Measurements from ENCODE around the gene IL3. TPM values are rescaled to one million over a fixed set of nuclear protein-coding genes. Genes with fewer than 3 reads are reported as not detected.

The IL3 gene, protein sequence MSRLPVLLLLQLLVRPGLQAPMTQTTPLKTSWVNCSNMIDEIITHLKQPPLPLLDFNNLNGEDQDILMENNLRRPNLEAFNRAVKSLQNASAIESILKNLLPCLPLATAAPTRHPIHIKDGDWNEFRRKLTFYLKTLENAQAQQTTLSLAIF
- total RNA-seq = under 1 TPM; 0.25 to 0.98 TPM

DNA sequence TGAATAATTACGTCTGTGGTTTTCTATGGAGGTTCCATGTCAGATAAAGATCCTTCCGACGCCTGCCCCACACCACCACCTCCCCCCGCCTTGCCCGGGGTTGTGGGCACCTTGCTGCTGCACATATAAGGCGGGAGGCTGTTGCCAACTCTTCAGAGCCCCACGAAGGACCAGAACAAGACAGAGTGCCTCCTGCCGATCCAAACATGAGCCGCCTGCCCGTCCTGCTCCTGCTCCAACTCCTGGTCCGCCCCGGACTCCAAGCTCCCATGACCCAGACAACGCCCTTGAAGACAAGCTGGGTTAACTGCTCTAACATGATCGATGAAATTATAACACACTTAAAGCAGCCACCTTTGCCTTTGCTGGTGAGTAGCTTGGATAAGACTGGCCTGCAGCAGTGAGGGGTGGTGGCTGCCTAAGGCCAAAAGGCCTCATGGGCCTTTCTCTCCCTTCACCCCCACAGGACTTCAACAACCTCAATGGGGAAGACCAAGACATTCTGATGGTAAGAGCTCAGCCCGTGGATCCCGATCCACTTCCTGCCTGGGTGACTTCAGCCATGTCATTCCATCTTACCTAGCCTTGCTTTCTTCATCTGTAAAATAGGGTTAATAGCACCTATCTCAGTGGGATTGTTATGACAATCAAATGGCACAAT, at the start of gene IL3:
Gene IL3 (plus strand): TSS at position 155 of the 661 bp plus-strand sequence. CDS start 52 bp downstream, at position 207.
- POLR2A ChIA-PET = interaction anchor here (0.6 kb wide), 1 partner anchor 577 kb away, joined by 3 read pairs; no protein-coding TSS in a partner anchor
- Mint-ChIP-seq H3K4me3 (no peak within 1 kb of the TSS), H3K36me3 (ENCODE audit: low read depth) (no peaks in the 10 kb centered on the region), H3K27me3 (no peaks in the 10 kb centered on the region), H3K27ac (no peak within 1 kb of the TSS), H3K9me3 (no peaks in the 10 kb centered on the region), H3K4me1 (ENCODE audit: low read depth) (peaks cover 48% of the 10 kb centered on the region)
- intact Hi-C loops (cut with micrococcal nuclease) = loop anchor here (5.0 to 10.0 kb wide), 3 partner anchors 174 to 314 kb away; partner anchors contain the start of gene FNIP1
- TF ChIP-seq, protein P1, sequence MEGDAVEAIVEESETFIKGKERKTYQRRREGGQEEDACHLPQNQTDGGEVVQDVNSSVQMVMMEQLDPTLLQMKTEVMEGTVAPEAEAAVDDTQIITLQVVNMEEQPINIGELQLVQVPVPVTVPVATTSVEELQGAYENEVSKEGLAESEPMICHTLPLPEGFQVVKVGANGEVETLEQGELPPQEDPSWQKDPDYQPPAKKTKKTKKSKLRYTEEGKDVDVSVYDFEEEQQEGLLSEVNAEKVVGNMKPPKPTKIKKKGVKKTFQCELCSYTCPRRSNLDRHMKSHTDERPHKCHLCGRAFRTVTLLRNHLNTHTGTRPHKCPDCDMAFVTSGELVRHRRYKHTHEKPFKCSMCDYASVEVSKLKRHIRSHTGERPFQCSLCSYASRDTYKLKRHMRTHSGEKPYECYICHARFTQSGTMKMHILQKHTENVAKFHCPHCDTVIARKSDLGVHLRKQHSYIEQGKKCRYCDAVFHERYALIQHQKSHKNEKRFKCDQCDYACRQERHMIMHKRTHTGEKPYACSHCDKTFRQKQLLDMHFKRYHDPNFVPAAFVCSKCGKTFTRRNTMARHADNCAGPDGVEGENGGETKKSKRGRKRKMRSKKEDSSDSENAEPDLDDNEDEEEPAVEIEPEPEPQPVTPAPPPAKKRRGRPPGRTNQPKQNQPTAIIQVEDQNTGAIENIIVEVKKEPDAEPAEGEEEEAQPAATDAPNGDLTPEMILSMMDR (IDR thresholded peaks at IDR 0.05) = no peak
- DNase-seq = peak; percentile 0
- ATAC-seq = no peak
- CTCF ChIA-PET = interaction anchor here (0.7 to 4.0 kb wide), 7 partner anchors 41 to 471 kb away, joined by 3 to 45 read pairs (median 6); no protein-coding TSS in a partner anchor

DNA sequence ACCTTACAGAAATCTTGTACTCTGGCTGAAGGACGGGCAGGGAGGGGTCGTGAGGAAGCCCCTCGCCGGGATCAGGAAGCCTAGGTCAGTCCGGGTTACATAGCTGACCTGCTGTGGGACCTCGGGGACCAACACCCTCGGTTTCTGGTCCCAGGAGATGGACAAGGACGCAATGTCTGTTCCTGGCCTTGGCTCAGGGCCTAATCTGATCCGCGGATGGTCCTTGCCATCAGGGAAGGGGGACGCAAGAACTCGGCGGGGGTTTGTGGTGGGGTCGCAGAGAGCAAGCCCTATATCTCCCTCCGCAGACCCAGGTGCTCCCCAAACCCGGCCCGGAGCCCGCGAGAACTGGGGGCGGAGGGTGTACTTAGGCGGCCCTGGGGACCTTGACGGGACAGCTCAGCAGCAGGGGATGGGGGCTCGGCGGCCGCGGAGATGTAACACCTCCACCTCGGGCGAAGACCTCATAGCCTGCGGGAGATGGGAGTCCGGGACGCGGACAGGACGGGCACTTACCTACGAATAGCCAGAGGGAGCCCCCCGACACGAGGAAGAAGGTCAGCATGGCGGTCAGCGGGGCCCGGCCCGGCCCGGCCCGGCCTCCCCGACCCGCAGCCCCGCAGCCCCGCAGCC, 49.4 kb upstream of the IL3 start:
- TF ChIP-seq, protein P1 (IDR thresholded peaks at IDR 0.05) = no peak
- intact Hi-C loops (cut with micrococcal nuclease) = no loop called here
- CTCF ChIA-PET = interaction anchor here (1.1 to 7.2 kb wide), 5 partner anchors 9 to 422 kb away, joined by 3 to 143 read pairs (median 3); no protein-coding TSS in a partner anchor
- no peak for DNase-seq
- no peak for ATAC-seq
- H3K4me3 Mint-ChIP-seq = peak overlapping the region; percentile 68
- POLR2A ChIA-PET = interaction anchor here (1.0 kb wide), 1 partner anchor 214 kb away, joined by 3 read pairs; the partner anchor contains the start of gene FNIP1
- H3K27ac Mint-ChIP-seq = no peak overlapping the region
- H3K36me3 Mint-ChIP-seq (ENCODE audit: low read depth) = no peaks in the 10 kb centered on the region
- H3K9me3 Mint-ChIP-seq = no peaks in the 10 kb centered on the region
- H3K4me1 Mint-ChIP-seq (ENCODE audit: low read depth) = peaks cover 24% of the 10 kb centered on the region
- peaks cover 36% of the 10 kb centered on the region for H3K27me3 Mint-ChIP-seq

DNA sequence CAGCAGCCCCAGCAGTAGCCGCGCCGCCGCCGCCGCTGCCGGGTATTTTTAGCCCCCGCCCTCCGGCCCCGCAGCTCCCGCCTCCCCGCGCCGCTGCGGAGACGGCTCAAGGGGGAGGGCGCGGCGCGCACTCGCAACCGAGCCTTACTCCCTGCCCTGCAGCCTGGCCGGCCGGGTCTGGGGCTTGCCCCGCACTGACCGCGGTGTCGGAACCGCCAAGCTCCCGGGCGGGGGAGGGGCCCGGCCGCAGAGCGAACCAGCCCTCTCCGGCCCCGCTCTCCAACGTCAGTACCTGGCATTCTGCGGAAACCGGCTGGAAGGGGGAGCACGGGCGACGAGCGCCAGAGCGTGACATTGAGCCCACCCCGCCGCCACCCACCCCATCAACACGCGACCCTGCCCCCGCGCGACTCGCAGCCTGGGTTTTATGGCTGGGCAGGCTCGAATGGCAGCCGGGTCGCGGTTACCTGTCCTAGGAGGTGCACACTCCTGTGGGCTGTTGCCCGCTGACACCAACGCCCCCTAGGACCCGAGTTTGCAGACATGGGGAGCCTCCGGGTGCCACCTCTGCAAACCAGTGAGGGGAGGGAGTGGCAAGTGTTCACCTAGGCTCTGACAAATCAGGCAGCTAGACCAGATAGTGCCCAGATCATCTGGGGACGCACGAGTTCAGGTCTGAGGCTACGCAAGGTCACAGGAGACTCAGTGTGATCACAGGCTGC, 48.7 kb upstream of the IL3 start, which contains the start of gene ACSL6:
Gene ACSL6 (minus strand): TSS at position 37 of the 722 bp plus-strand sequence. CDS start 105 bp downstream, outside the sequence.
- ChIA-PET CTCF (interaction anchor here (1.1 to 7.2 kb wide), 5 partner anchors 9 to 423 kb away, joined by 3 to 143 read pairs (median 3); no protein-coding TSS in a partner anchor), POLR2A (no interaction called here)
- Mint-ChIP-seq H3K4me3 (peak within 1 kb of the TSS; percentile 68), H3K27ac (no peak within 1 kb of the TSS), H3K9me3 (no peaks in the 10 kb centered on the region), H3K36me3 (ENCODE audit: low read depth) (no peaks in the 10 kb centered on the region), H3K27me3 (peaks cover 41% of the 10 kb centered on the region), H3K4me1 (ENCODE audit: low read depth) (peaks cover 29% of the 10 kb centered on the region)
- DNase-seq = peak; percentile 44
- ATAC-seq = peak; percentile 43
- intact Hi-C loops (cut with micrococcal nuclease) = no loop called here
- TF ChIP-seq, protein P1 (IDR thresholded peaks at IDR 0.05) = no peak

DNA sequence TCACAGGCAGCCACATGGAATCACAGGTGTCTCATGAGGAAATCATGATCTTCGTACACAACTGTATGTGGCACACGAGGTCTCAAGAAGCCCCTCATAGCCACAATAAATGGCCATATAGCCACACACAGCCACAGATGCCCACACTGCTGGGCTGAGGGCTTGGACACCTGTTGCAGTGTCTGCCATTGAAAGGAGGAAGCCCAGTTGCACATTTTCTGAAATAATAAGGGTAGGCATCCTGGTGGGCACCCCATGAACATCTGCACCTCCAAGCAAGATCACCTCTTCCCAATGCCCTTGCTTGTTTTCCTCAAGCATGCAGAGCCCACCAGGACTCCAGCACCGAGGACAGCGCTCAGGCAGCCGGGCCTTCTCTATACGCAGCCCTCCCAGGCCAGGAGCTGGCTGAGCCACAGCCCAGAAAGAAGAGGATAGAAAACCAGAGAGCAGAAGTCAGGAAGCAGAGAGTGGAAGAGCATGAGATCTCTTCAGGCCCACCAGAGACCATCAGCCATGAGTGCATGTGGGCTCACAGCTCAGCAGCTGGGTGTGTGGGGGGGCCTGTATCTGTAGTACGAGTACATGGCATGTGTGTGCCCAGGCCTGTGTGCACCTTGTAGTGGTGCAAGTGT, 48.0 kb upstream of the IL3 start:
- ChIA-PET CTCF (no interaction called here), POLR2A (no interaction called here)
- Mint-ChIP-seq H3K27me3 (peaks cover 45% of the 10 kb centered on the region), H3K9me3 (no peaks in the 10 kb centered on the region), H3K27ac (no peak overlapping the region), H3K36me3 (ENCODE audit: low read depth) (no peaks in the 10 kb centered on the region), H3K4me1 (ENCODE audit: low read depth) (peaks cover 34% of the 10 kb centered on the region), H3K4me3 (peak overlapping the region; percentile 31)
- TF ChIP-seq, protein P1 (IDR thresholded peaks at IDR 0.05) = no peak
- ATAC-seq (peak; percentile 33), DNase-seq (peak; percentile 56)
- intact Hi-C loops (cut with micrococcal nuclease) = no loop called here

Data from activated CD8-positive, alpha-beta T cell treated with anti-CD3 and anti-CD28 coated beads for 36 hours (primary cell).